PFSK-1 (cell line): Measurements from ENCODE around the gene HDAC11.

ENCODE experiments used
- POLR2AphosphoS5 ChIP-seq: IDR thresholded peaks from 2 replicates; pipeline ENCODE4 v1.6.1; 2012; ENCODE audit warnings: low read depth, mild to moderate bottlenecking, control low read depth, low read length, moderate library complexity
- TAF1 ChIP-seq: IDR thresholded peaks from 2 replicates; pipeline ENCODE4 v1.6.1; 2012; ENCODE audit warnings: low read length, control low read depth, borderline replicate concordance; ENCODE audit not compliant: insufficient read depth

- TF ChIP-seq POLR2AphosphoS5 (no peak), TAF1 (no peak)
These were observed 52.0 kb downstream of the HDAC11 start for GRCh38 chr3:13532085-13532484.
